Measurements from ENCODE around the gene NATD1.
"Not testable (repeated sequence)": the region's sequence is repeated elsewhere in the genome, so short reads cannot be mapped to it uniquely, and the experiment has no call there.

The NATD1 gene

GRCh38 chr17:21209511-21210175 lies 43.6 kb downstream of the NATD1 start:
- Mint-ChIP-seq H3K27me3 (no peaks in the 10 kb centered on the region), H3K9me3 (ENCODE audit: low read depth) (no peaks in the 10 kb centered on the region), H3K36me3 (peaks cover 2% of the 10 kb centered on the region), H3K4me1 (ENCODE audit: low read depth) (peaks cover 51% of the 10 kb centered on the region), H3K4me3 (no peak overlapping the region), H3K27ac (no peak overlapping the region)

- no peak overlapping the region for H3K27ac Mint-ChIP-seq
- H3K27me3 Mint-ChIP-seq = no peaks in the 10 kb centered on the region
- no peak overlapping the region for H3K4me3 Mint-ChIP-seq
- no peaks in the 10 kb centered on the region for H3K9me3 Mint-ChIP-seq (ENCODE audit: low read depth)
- peaks cover 2% of the 10 kb centered on the region for H3K36me3 Mint-ChIP-seq
- H3K4me1 Mint-ChIP-seq (ENCODE audit: low read depth) = peaks cover 55% of the 10 kb centered on the region
These were observed 44.9 kb downstream of the NATD1 start for GRCh38 chr17:21208352-21208751.

- Mint-ChIP-seq H3K4me3 (no peak overlapping the region), H3K36me3 (peaks cover 2% of the 10 kb centered on the region), H3K4me1 (ENCODE audit: low read depth) (peaks cover 41% of the 10 kb centered on the region), H3K9me3 (ENCODE audit: low read depth) (no peaks in the 10 kb centered on the region), H3K27me3 (no peaks in the 10 kb centered on the region), H3K27ac (no peak overlapping the region)
These were observed 48.3 kb downstream of the NATD1 start for GRCh38 chr17:21204935-21205334.

DNA sequence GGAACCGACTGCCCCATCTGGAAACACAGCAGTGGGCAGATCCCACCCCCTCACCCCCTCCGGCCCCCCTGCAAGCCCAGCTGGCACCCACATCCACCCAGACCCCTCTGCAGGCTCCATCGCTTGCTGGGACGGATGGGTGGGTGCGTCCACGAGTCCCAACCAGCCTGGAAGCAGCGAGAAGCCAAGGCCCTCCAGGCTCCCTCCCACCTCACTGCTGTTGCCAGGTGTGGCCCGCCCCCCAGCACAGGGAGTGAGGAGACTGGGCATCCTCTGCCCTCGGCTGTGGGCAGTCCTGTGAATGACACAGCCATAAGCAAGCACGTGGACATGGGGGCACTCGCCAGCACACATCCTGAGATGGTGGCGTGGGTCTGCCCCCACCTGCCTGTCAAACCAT lies 50.7 kb downstream of the NATD1 start:
- H3K27ac Mint-ChIP-seq = no peak overlapping the region
- H3K4me3 Mint-ChIP-seq = no peak overlapping the region
- H3K4me1 Mint-ChIP-seq (ENCODE audit: low read depth) = peaks cover 41% of the 10 kb centered on the region

GRCh38 chr17:21201874-21202273 lies 51.3 kb downstream of the NATD1 start:
- Mint-ChIP-seq H3K4me1 (ENCODE audit: low read depth) (peaks cover 39% of the 10 kb centered on the region), H3K27me3 (no peaks in the 10 kb centered on the region)

More for the DNA sequence above, 50.7 kb downstream of the NATD1 start:
- H3K27me3 Mint-ChIP-seq = no peaks in the 10 kb centered on the region
- H3K36me3 Mint-ChIP-seq = peaks cover 2% of the 10 kb centered on the region
- no peaks in the 10 kb centered on the region for H3K9me3 Mint-ChIP-seq (ENCODE audit: low read depth)

DNA sequence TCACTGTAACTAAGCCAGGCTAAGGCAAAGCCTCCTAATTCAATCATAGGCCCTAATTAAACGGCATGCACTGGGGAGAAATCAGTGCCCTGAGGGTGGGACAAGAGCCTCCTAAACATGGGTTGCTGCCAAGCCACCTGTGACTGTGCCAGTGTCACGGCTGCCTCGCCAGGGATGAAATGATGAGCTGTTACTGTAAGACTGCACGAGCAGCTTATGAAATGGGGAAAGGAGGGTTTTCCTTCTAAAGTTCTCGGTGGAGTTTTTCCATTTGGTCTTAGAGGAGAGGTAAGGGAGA lies 52.0 kb downstream of the NATD1 start:
- Mint-ChIP-seq H3K4me1 (ENCODE audit: low read depth) (peaks cover 38% of the 10 kb centered on the region), H3K27ac (no peak overlapping the region), H3K27me3 (no peaks in the 10 kb centered on the region), H3K4me3 (no peak overlapping the region), H3K36me3 (no peaks in the 10 kb centered on the region), H3K9me3 (ENCODE audit: low read depth) (no peaks in the 10 kb centered on the region)

More at GRCh38 chr17:21201874-21202273, 51.3 kb downstream of the NATD1 start:
- Mint-ChIP-seq H3K27ac (no peak overlapping the region), H3K9me3 (ENCODE audit: low read depth) (no peaks in the 10 kb centered on the region), H3K4me3 (no peak overlapping the region), H3K36me3 (peaks cover under 1% of the 10 kb centered on the region)

DNA sequence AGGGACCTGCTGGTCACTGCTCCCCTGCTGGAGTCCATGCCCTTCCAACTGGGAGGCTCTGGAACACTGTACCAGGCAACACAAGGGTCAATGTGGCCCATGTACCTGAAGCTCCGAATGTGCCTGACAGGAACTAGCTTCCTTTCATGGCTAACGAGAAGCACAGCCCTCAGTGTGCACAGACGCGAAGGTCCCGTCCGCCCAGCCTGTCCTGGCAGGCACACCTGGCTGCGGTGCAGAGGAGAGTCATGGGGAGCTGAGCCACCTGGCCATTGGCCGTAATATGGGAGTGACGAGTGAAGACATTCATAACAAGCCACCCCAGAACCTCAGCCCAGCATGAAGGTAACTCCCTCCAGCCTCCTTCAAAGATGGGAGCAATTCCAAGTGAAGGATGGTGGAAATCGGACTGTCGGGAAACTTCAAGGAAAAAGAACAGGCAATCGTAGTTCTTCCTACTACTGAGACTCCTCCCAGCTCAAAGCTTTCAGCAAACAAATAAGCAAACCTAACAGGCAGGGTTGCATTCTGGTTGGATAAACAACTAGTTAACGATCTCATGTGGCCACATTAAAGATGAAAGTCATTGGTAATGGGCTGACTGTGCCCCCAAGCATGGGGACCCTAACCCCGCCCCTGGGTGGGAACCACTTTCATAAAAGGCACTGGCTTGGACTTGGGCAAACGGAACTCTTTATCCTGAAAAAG lies 52.5 kb downstream of the NATD1 start:
- Mint-ChIP-seq H3K27ac (no peak overlapping the region), H3K4me3 (no peak overlapping the region), H3K36me3 (no peaks in the 10 kb centered on the region), H3K4me1 (ENCODE audit: low read depth) (peaks cover 33% of the 10 kb centered on the region), H3K27me3 (no peaks in the 10 kb centered on the region), H3K9me3 (ENCODE audit: low read depth) (no peaks in the 10 kb centered on the region)

GRCh38 chr17:21199856-21200255 lies 53.4 kb downstream of the NATD1 start:
- Mint-ChIP-seq H3K4me1 (ENCODE audit: low read depth) (peaks cover 24% of the 10 kb centered on the region), H3K27me3 (no peaks in the 10 kb centered on the region), H3K4me3 (no peak overlapping the region), H3K36me3 (no peaks in the 10 kb centered on the region), H3K27ac (no peak overlapping the region), H3K9me3 (ENCODE audit: low read depth) (no peaks in the 10 kb centered on the region)

DNA sequence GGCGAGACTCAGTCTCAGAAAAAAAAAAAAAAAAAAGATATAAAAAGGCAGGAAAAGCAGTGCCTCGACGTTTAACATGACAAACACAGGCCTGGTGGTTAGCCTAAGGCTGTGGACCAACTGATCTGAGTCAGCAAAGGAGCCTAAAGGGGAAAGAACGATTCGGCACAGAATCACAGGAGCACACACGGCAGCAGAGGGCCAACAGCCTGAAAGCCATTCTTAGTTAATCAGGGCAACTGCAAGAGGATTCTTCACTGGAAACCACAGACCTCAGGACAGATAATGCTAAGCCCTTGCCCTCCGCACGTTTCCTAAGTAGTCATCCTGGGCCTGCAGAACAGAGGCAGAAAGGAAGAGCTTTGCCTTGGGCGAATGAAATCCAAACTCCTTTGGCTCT lies 53.9 kb downstream of the NATD1 start:
- H3K4me3 Mint-ChIP-seq = no peak overlapping the region
- H3K27ac Mint-ChIP-seq = no peak overlapping the region
- H3K9me3 Mint-ChIP-seq (ENCODE audit: low read depth) = no peaks in the 10 kb centered on the region
- no peaks in the 10 kb centered on the region for H3K36me3 Mint-ChIP-seq
- H3K4me1 Mint-ChIP-seq (ENCODE audit: low read depth) = peaks cover 23% of the 10 kb centered on the region
- no peaks in the 10 kb centered on the region for H3K27me3 Mint-ChIP-seq

DNA sequence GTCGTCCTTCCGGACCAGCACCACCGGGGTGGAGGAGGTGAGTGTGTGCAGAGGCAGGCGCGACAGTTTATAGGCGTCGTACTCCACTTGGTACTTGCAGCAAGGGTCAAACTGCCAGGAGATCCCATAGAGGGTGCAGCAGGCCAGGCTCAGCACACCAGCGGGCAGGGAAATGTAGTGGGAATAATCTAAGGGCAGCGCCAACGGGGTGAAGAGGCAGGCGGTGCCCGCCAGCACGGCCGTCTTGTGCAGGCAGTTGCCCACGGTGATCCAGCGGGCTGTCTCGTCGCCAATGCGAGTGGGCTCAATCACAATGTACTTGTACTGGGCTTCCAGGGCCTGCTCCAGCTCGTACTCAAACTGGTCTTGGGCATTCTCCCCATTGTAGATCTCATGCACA lies 54.8 kb downstream of the NATD1 start:
- Mint-ChIP-seq H3K27me3 (no peaks in the 10 kb centered on the region), H3K36me3 (no peaks in the 10 kb centered on the region), H3K4me1 (ENCODE audit: low read depth) (peaks cover 22% of the 10 kb centered on the region), H3K9me3 (ENCODE audit: low read depth) (no peaks in the 10 kb centered on the region), H3K27ac (no peak overlapping the region), H3K4me3 (no peak overlapping the region)

GRCh38 chr17:21196126-21196525 lies 57.1 kb downstream of the NATD1 start:
- H3K27me3 Mint-ChIP-seq = no peaks in the 10 kb centered on the region
- H3K4me1 Mint-ChIP-seq (ENCODE audit: low read depth) = peaks cover 18% of the 10 kb centered on the region
- no peaks in the 10 kb centered on the region for H3K36me3 Mint-ChIP-seq
- no peaks in the 10 kb centered on the region for H3K9me3 Mint-ChIP-seq (ENCODE audit: low read depth)
- no peak overlapping the region for H3K27ac Mint-ChIP-seq
- no peak overlapping the region for H3K4me3 Mint-ChIP-seq

DNA sequence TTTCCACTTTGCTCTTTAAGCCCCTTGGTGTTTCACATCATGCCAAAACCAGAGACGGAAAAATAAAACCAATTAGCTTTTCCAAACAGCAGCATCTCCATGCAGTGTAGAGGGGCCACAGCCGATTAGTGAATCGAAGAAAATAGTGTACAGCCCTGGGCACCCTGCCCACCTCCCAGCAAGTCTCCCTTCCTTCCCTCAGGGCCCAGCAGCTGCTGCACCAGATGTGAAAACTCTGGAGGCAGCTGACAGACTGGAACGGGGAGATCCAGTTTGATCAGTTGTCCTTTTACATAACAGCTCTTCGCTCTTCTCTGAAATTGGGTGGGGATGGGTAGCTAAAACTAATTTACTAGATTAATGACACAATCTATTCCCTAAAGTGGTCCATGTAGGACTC lies 58.5 kb downstream of the NATD1 start:
- Mint-ChIP-seq H3K36me3 (no peaks in the 10 kb centered on the region), H3K27me3 (no peaks in the 10 kb centered on the region), H3K27ac (no peak overlapping the region)

DNA sequence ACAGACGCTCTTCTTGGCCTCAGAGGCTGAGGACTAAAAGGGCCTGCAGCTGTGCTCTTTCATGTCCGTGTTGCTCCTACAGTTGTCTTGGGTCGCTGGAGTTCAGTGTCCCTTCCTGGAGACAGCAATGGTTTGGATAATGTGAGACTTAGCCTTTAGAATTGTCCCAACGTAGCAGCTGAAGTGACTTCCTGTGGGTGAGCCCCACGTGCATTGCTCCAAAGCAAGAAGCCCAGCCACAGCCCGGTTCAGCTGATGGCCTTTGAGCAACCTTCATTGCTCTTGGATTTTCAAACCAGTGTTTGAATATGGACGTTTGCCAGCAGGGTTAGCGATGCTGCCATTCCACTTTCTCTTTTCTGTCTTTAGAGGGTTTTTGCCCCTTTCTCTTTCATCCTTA lies 59.0 kb downstream of the NATD1 start:
- H3K27me3 Mint-ChIP-seq = no peaks in the 10 kb centered on the region
- H3K9me3 Mint-ChIP-seq (ENCODE audit: low read depth) = no peaks in the 10 kb centered on the region
- H3K4me1 Mint-ChIP-seq (ENCODE audit: low read depth) = peaks cover 5% of the 10 kb centered on the region
- no peak overlapping the region for H3K27ac Mint-ChIP-seq
- no peak overlapping the region for H3K4me3 Mint-ChIP-seq
- no peaks in the 10 kb centered on the region for H3K36me3 Mint-ChIP-seq

More for the DNA sequence above, 58.5 kb downstream of the NATD1 start:
- H3K9me3 Mint-ChIP-seq (ENCODE audit: low read depth) = no peaks in the 10 kb centered on the region
- H3K4me3 Mint-ChIP-seq = no peak overlapping the region
- peaks cover 7% of the 10 kb centered on the region for H3K4me1 Mint-ChIP-seq (ENCODE audit: low read depth)

GRCh38 chr17:21193031-21193430 lies 60.2 kb downstream of the NATD1 start:
- no peak overlapping the region for H3K4me3 Mint-ChIP-seq
- H3K36me3 Mint-ChIP-seq = no peaks in the 10 kb centered on the region
- no peak overlapping the region for H3K27ac Mint-ChIP-seq
- no peaks in the 10 kb centered on the region for H3K27me3 Mint-ChIP-seq
- H3K4me1 Mint-ChIP-seq (ENCODE audit: low read depth) = peaks cover 2% of the 10 kb centered on the region
- H3K9me3 Mint-ChIP-seq (ENCODE audit: low read depth) = no peaks in the 10 kb centered on the region

DNA sequence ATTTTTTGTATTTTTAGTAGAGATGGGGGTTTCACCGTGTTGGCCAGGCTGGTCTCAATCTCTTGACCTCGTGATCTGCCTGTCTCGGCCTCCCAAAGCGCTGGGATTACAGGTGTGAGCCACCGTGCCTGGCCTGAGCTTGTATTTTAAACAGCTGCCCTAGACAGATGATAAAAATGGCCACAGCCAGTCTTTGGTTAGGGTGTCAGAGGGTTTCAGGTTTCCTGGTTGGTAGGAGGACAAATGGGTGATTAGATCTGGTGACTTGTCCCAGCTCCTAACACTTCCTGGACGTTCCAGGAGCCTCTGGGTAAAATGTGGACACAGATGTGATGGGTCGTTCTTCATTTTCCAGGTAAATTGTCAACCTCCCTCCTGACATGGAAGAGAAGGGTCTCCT lies 60.8 kb downstream of the NATD1 start:
- not testable (repeated sequence) for H3K9me3 Mint-ChIP-seq (ENCODE audit: low read depth); H3K4me3 Mint-ChIP-seq; H3K4me1 Mint-ChIP-seq (ENCODE audit: low read depth); H3K27ac Mint-ChIP-seq; H3K36me3 Mint-ChIP-seq; H3K27me3 Mint-ChIP-seq

- Mint-ChIP-seq H3K36me3 (peaks cover under 1% of the 10 kb centered on the region), H3K4me3 (no peak overlapping the region), H3K27ac (no peak overlapping the region), H3K9me3 (ENCODE audit: low read depth) (no peaks in the 10 kb centered on the region), H3K27me3 (no peaks in the 10 kb centered on the region), H3K4me1 (ENCODE audit: low read depth) (peaks cover 2% of the 10 kb centered on the region)
These were observed 61.5 kb downstream of the NATD1 start for GRCh38 chr17:21191698-21192097.

Measured in activated naive CD8-positive, alpha-beta T cell (primary cell).